Sigmoid colon (tissue), 4 donors: ENCODE measurements around the gene AMOT.

Experiments
- CTCF ChIP-seq, 4 experiments: fragments of 450-650 bp in 3 of 4; fragments of 200-600 bp in 1 of 4; IDR thresholded peaks; one replicate each; pipeline ENCODE4 v1.5.1; 2016 to 2019; ENCODE audit warnings: antibody characterized with exemption in 4 of 4, mild to moderate bottlenecking in 3 of 4, moderate library complexity in 2 of 4
- EP300 ChIP-seq, 4 donors: sonication (generic); formaldehyde crosslinking; IDR thresholded peaks; one replicate each; pipeline ENCODE4 v1.6.1; 2017; ENCODE audit warnings: antibody characterized with exemption in 4 of 4
- POLR2A ChIP-seq, 2 donors: fragments of 450-650 bp; IDR thresholded peaks; one replicate each; pipeline ENCODE4 v1.6.1; 2016; ENCODE audit warnings: antibody characterized with exemption in 2 of 2, mild to moderate bottlenecking in 2 of 2, moderate library complexity in 2 of 2
- POLR2AphosphoS5 ChIP-seq, 4 donors: sonication (generic); formaldehyde crosslinking; IDR thresholded peaks; one replicate each; pipeline ENCODE4 v1.6.1; 2017; ENCODE audit warnings: antibody characterized with exemption in 4 of 4

GRCh38 chrX:112874175-112874574 is 33.5 kb upstream of the AMOT start:
- TF ChIP-seq CTCF (IDR thresholded peaks at IDR 0.05) (no peak), POLR2AphosphoS5 (IDR thresholded peaks at IDR 0.05) (no peak), POLR2A (IDR thresholded peaks at IDR 0.05) (no peak), EP300 (IDR thresholded peaks at IDR 0.05) (no peak)
